Posterior cingulate gyrus (tissue), 11 donors: ENCODE measurements around the gene ARHGAP15.
A peak's percentile ranks its signal among the peaks of the same experiment; 100 is the strongest.

ENCODE experiments used
- DNase-seq, 10 donors: peaks; one replicate each; pipeline versions ENCODE4 v3.0.0 to v3.0.0-alpha.2; 2020 to 2021; ENCODE audit warnings: mixed read lengths in 3 of 10
- intact Hi-C: fragments of 100-400 bp; cut with DNase I; formaldehyde crosslinking; loops from one replicate; pipeline ENCODE4 v1.15.1; 2023

Gene ARHGAP15

DNA sequence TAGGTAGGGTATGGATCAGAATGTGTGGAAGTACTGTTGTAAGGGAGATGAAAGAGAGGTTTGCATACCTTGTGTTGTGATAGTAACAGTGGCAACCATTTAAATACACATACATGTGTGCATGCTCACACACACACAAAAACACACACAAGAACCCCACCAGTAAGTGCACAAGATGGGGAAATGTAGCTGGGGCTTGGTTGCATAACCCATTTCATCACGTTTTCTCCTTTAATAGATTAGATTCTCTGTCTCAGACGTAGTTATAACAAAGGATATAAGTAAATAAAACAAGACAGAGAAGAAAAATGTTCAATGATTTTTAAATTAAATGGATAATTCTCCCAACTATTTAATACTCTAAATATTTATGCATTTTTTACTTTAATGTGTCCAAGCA is 13.4 kb downstream of the ARHGAP15 start:
- intact Hi-C loops: no loop called here
- no peak for DNase-seq

GRCh38 chr2:143144813-143145455 is 15.7 kb downstream of the ARHGAP15 start:
- DNase-seq: no peak
- intact Hi-C loops: no loop called here

GRCh38 chr2:143146366-143146765 is 17.1 kb downstream of the ARHGAP15 start:
- DNase-seq: no peak
- intact Hi-C loops: no loop called here

DNA sequence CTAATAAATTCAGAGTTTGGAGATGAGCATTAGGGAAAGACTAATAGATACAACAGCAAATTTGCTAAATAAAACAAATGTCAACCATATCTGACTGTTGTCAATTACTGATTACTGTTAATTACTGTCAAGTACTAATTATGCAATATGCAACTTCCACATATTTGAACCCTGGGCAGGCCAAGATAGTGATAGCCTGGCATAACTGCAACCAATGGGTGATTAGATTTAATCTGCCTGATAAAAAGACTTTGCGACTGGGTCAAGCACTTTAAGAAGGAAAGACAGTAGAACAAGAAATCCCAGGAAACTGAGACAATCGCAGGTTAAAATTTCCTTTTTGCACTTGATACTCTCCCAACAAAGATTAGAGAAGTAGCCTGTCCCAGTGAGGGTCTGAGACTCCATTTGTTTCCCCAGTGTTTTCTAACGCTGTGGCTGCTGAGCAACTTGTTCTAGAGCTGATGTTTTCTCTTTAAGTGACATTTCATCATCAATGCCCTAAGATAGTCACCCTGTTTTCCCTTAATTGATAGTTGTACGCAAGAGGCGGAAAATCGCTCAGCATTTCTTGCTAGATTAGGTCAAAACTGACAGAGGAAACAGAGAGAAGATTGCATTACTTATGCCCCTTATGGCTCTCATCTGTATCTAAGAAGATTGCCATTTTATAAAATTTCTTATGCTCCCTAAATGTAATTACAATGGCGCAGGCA is 17.8 kb downstream of the ARHGAP15 start:
- intact Hi-C loops: no loop called here
- no peak for DNase-seq

DNA sequence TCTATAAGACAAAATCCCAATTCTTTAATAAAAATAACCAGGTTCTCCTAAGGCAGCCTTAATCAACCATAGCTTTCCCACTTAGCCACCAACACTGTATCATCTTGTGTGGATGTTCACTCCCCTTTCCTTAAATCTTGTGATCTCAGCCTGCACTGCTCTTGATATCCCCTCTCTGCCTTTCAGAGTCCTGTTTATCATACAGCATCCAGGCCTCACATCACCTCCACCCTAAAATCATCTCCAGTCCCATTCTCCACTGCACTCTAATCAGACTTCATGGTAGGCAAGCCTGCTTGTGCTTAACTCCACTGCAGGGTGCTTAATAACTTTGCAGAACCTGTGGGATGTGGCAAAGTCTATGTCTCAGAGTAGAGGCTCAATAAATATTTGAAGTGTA is 18.8 kb downstream of the ARHGAP15 start:
- intact Hi-C loops: no loop called here

GRCh38 chr2:143148757-143149156 is 19.5 kb downstream of the ARHGAP15 start:
- intact Hi-C loops: no loop called here
- no peak for DNase-seq

More for the DNA sequence above, 18.8 kb downstream of the ARHGAP15 start:
- DNase-seq: no peak

GRCh38 chr2:143150287-143150686 is 21.1 kb downstream of the ARHGAP15 start:
- intact Hi-C loops: no loop called here
- DNase-seq: no peak

DNA sequence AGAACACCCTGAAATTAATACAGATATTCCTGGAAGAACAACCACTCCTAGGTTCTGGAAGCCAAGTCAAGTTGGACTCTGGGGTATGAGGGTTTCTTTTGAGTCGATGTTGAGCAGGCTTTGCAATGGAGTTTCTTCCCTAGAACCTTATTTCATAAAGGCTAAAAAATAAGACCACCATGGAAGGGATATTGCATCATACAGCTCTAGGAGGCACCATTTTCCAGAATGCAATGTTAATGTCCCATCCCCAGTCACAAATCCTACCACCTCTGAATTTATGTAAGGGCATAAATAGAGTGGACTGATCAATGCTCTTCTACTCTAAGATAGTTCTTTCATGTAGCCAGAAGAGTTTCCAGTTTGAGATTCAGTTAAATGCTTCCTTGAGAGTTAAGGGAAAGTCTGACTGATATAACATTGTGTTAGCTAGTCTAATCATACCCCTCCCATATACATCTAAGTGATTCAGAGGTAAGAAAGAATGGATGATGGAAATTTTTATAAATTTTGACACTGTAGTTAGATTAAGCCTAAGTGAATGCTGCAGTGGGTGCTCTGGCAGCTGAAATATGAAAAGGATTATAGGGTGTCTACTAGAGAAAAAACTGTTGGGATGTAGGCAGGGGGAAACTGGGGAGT is 22.0 kb downstream of the ARHGAP15 start:
- intact Hi-C loops: no loop called here
- DNase-seq: no peak

DNA sequence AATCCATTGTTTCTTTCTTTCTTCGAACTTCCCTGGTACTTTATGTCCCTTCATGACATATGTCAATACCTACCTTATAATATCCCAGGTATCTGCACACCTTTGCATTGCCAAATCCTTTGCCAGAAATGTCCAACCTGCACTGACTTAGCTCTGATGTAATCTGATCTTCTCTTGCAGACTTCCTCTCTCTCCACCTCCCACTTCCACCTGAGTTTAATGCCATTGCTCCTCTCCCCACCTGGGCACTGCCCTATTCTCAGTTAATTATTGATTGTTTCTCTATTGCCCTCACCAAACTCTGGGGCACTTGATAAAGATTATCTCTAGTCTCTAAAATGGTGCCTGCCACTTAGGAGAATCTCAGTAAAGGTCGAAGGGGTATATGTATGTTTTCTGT is 23.0 kb downstream of the ARHGAP15 start:
- intact Hi-C loops: no loop called here
- DNase-seq: no peak

DNA sequence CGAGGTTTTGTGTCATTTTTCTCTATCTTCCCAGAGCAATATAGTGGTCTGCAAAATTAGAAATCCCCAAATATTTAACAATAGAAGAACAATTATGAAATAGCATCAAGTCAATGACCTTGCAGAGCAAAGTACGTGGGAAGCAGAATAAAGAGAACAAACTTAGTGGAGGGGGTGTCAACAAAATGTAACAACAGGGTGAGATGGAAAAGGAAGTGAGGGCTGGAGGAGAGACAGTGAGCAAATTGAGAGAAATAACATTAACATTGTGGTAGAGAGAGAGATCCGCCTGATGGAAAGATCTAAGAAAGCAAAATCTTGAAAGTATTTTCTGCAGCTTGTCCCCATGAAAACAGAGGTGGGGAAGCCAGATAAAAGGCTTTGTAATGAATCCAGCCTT is 23.4 kb downstream of the ARHGAP15 start:
- intact Hi-C loops: no loop called here
- DNase-seq: no peak

DNA sequence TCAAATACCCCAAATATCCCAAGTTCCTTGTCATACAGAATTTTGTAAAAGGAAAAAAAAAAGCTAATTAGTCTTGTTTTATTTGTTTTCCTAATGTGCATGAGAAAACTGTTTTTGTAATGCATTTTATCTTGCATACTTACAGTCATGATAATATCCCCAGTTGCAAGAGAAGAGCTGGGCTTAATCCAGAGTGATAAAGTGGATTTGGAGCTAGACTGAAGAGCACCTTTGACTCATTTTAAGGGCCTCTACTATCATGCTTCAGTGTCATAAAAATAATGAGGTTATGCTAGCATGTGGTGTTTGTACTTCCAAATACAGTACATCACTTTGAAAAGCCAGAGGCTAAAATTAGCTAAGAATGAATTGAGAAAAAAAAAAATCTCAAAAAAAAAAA is 26.4 kb downstream of the ARHGAP15 start:
- no peak for DNase-seq
- intact Hi-C loops: no loop called here

- intact Hi-C loops: no loop called here
Measured at GRCh38 chr2:143157001-143157400, 27.8 kb downstream of the ARHGAP15 start.

DNA sequence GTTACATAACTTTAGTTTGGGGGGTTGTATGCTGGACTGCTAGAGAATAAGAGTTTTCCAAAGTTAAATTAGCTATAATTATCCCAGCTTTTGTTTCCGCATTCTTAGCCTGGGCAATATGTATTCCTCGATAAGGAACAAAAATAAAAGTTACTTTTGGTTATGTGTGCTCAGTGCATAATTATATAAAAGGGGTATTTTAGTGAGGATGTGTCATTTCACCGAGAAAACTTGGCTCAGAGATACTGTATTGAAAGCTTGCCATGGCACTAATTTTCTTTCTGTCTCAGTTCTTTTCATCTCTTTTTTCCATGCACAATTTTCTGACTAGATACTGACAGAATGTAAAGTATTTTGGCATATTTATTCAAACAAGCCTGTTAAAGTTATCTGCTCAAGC is 28.2 kb downstream of the ARHGAP15 start:
- intact Hi-C loops: no loop called here
- DNase-seq: no peak

More at GRCh38 chr2:143157001-143157400, 27.8 kb downstream of the ARHGAP15 start:
- DNase-seq: no peak

GRCh38 chr2:143158098-143158497 is 28.9 kb downstream of the ARHGAP15 start:
- intact Hi-C loops: no loop called here
- no peak for DNase-seq

DNA sequence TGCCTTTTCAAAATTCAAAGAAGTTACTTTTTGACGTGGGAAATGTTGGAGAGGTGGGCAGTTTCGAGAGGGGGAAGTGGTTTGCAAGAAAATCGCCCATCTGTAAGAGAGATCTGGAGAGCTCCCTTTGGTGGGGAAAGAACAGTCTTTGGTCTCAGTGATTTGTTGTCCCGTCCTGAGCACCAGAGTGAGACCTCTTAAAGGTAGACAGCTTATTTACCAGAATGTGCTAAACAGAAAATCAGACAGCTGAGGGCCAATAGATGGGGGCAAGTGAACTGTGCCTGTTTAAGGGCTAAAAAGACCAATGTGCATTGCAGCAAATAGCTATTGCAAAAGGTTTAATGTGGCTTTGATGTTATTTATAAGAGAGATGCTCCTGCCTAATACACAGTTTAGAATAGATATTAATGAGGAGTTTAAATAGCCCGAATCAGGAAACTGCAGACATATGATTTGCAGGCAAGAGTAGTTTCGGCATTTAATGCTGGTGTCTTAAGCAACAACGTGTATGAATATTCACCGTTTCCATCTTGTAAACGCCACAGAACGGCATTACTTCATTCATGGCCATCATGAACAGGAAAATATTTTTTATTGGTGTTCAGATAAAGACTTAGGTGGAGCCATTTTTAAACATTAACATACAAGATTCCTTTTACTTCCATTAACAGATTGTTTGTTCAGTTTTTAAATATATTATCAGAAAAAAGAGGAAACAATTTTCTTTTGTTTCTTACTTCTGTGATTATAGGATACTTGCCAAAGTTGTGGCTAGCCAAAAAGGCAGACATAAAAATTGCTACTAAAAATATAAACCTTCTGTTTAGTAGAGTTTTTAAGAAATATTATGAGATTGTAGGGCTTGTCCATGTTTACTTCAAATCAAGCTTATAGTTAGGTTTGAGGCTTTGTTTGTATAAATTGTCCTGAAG is 29.6 kb downstream of the ARHGAP15 start:
- intact Hi-C loops: no loop called here
- DNase-seq: no peak

DNA sequence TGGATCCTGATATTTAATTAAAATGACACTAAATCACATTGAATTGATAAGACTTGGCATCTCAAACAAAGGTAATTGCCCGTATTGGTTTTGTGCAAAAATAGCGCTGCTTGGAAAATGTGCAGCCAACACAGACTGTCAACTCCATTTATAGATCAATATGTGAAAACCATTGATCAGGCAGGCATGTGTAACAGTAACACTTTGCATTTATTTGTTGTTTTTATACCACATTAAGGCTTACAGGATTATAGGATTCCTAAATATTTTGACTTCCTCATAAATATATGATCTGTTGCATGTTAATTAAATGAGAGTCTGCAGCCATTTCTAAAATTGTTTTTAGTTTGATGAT is 30.2 kb downstream of the ARHGAP15 start:
- intact Hi-C loops: no loop called here
- DNase-seq: no peak

DNA sequence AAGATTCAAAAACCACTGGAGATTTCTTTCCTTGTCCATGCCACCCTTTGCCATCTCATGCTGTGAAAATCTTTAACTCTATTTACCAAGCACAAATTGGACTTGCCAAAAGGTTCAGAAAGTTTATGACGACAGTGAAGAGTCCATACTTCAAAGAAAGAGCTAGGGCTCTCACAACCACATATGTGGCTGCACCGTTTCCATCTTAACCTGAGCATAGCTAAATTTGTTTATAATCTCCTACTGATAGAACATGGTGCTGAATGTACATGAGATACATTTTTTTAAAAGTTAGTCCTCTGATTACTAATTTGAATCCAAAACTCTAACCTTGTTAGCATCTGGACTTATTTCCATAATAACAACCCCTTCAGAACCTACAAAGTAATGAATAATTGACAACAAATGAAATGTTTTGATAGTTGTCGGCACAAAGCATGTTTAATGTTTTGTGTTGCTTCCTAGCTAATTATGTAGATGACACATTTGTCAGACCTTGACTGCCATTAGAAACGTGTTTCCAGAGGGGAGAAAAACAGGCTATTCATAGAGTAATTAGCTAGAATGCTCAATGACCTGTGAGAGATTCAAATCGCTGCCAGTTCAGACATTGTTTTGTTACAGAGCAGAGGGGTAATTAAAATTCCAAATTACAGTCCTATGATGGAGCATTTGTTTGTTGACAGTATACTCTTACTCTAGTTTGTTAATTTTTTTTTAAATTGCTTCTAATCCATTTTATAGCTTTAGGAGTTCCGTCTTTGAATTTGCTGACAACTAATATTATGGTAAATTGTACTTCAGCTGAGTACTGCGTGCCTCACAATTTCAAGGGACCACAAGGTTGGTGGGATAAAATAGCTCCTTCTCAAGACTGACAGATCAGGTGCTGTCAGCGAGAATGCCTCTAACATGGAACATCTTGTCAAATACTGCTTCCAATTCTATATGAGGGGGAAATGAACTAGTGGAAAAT is 31.8 kb downstream of the ARHGAP15 start:
- DNase-seq: no peak
- intact Hi-C loops: no loop called here

DNA sequence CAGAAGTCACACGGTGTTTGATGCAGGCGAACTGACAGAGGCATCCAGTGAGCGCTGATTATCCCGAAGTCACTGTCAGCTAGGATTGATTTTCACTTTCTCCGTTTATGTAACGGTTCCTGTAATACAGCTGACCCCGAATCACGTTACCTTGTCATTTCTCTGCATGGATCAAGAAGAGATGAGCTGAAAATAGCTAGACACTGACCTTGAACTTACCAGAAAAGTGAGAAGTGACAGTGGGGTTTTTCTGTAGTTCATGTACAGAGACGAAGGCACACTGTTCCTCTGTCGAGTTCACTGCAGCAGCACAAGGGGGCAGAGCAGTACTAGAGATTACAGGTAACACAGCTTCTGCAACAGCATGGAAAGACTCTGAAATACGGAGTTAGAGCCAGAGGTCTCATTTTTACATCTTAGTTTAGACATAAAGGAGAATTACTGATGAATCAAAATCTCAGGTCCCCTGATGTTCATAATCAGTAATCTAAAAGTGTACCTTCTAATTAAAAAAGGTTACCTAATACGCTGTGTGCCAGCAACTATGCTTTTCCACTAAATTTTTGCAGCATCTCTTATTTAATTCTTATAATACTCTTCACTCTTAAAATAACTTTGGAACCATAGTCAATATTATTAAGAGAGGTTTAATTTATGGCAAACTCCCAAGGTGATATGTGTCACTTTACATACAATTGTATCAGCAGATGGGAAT is 33.1 kb downstream of the ARHGAP15 start:
- peak in 9 of 10 donors; percentile 13 to 92 (median 49) for DNase-seq
- intact Hi-C loops: no loop called here

- intact Hi-C loops: no loop called here
- DNase-seq: no peak
Measured at GRCh38 chr2:143162997-143163396, 33.8 kb downstream of the ARHGAP15 start.
